ENCODE results near the gene FAM234B. TPM values are rescaled to one million over a fixed set of nuclear protein-coding genes. Genes with fewer than 3 reads are reported as not detected.

Gene FAM234B
- total RNA-seq, 1 experiment from 2014 or later = 11.4 TPM

GRCh38 chr12:13066014-13066413 is 21.8 kb downstream of the FAM234B start:
- TF ChIP-seq CTCF (IDR thresholded peaks at IDR 0.05; ENCODE audit: insufficient read depth in 1 of 2, low read depth in 1 of 2, low read length in 1 of 2, severe bottlenecking in 1 of 2, unreplicated experiment in 1 of 2) = no peak
- Histone ChIP-seq H3K27me3 (replicated peaks; ENCODE audit: control insufficient read depth, insufficient read depth, low read length) (no peaks in the 10 kb centered on the region), H3K4me1 (peaks cover 10% of the 10 kb centered on the region), H3K36me3 (ENCODE audit: control insufficient read depth, insufficient read depth, low read length) (no peaks in the 10 kb centered on the region), H3K9me3 (no peaks in the 10 kb centered on the region), H3K4me3 (ENCODE audit: low read depth, low read length) (no peak overlapping the region)
- no peak overlapping the region for H3K27ac Mint-ChIP-seq (ENCODE audit: unreplicated experiment)
- no peaks in the 10 kb centered on the region for H3K4me1 Mint-ChIP-seq (ENCODE audit: low read depth, unreplicated experiment)
- ChIA-PET POLR2A (no interaction called here), CTCF (interaction anchor here (1.7 kb wide), 1 partner anchor 13 kb away, joined by 3 read pairs; no protein-coding TSS in a partner anchor)
- no peaks in the 10 kb centered on the region for H3K27me3 Mint-ChIP-seq (ENCODE audit: insufficient read depth, unreplicated experiment)
- no TSS peak for BruUV-seq (replicated peaks)
- no peaks in the 10 kb centered on the region for H3K36me3 Mint-ChIP-seq (ENCODE audit: insufficient read depth, unreplicated experiment)
- intact Hi-C loops (cut with micrococcal nuclease; ENCODE audit: unreplicated experiment) = no loop called here
- H3K9me3 Mint-ChIP-seq (ENCODE audit: unreplicated experiment) = no peaks in the 10 kb centered on the region
- H3K4me3 Mint-ChIP-seq (ENCODE audit: unreplicated experiment) = no peak overlapping the region
- no peak for DNase-seq

- no peaks in the 10 kb centered on the region for H3K9me3 ChIP-seq
- no TSS peak for BruUV-seq (replicated peaks)
- no peak for DNase-seq
- no peaks in the 10 kb centered on the region for H3K36me3 ChIP-seq (ENCODE audit: control insufficient read depth, insufficient read depth, low read length)
- intact Hi-C loops (cut with micrococcal nuclease; ENCODE audit: unreplicated experiment) = no loop called here
- Mint-ChIP-seq H3K27ac (ENCODE audit: unreplicated experiment) (no peak overlapping the region), H3K4me1 (ENCODE audit: low read depth, unreplicated experiment) (peaks cover 2% of the 10 kb centered on the region), H3K27me3 (ENCODE audit: insufficient read depth, unreplicated experiment) (no peaks in the 10 kb centered on the region), H3K4me3 (ENCODE audit: unreplicated experiment) (no peak overlapping the region), H3K36me3 (ENCODE audit: insufficient read depth, unreplicated experiment) (peaks cover 1% of the 10 kb centered on the region), H3K9me3 (ENCODE audit: unreplicated experiment) (no peaks in the 10 kb centered on the region)
- H3K4me3 ChIP-seq (ENCODE audit: low read depth, low read length) = no peak overlapping the region
- ChIA-PET CTCF (interaction anchor here (1.7 kb wide), 1 partner anchor 13 kb away, joined by 3 read pairs; no protein-coding TSS in a partner anchor), POLR2A (no interaction called here)
- TF ChIP-seq CTCF (IDR thresholded peaks at IDR 0.05; ENCODE audit: insufficient read depth in 1 of 2, low read depth in 1 of 2, low read length in 1 of 2, severe bottlenecking in 1 of 2, unreplicated experiment in 1 of 2) = no peak
- peaks cover 6% of the 10 kb centered on the region for H3K4me1 ChIP-seq
- no peaks in the 10 kb centered on the region for H3K27me3 ChIP-seq (replicated peaks; ENCODE audit: control insufficient read depth, insufficient read depth, low read length)
Measured at GRCh38 chr12:13066459-13066858, 22.3 kb downstream of the FAM234B start.

GRCh38 chr12:13067322-13067721 is 23.1 kb downstream of the FAM234B start:
- H3K27ac Mint-ChIP-seq (ENCODE audit: unreplicated experiment) = no peak overlapping the region
- H3K4me1 ChIP-seq = no peaks in the 10 kb centered on the region
- no peak for TF ChIP-seq CTCF (IDR thresholded peaks at IDR 0.05; ENCODE audit: insufficient read depth in 1 of 2, low read depth in 1 of 2, low read length in 1 of 2, severe bottlenecking in 1 of 2, unreplicated experiment in 1 of 2)
- H3K27me3 ChIP-seq (replicated peaks; ENCODE audit: control insufficient read depth, insufficient read depth, low read length) = no peaks in the 10 kb centered on the region
- intact Hi-C loops (cut with micrococcal nuclease; ENCODE audit: unreplicated experiment) = no loop called here
- no peaks in the 10 kb centered on the region for H3K9me3 Mint-ChIP-seq (ENCODE audit: unreplicated experiment)
- ChIA-PET POLR2A (no interaction called here), CTCF (interaction anchor here (1.7 kb wide), 1 partner anchor 12 kb away, joined by 3 read pairs; no protein-coding TSS in a partner anchor)
- no peaks in the 10 kb centered on the region for H3K36me3 ChIP-seq (ENCODE audit: control insufficient read depth, insufficient read depth, low read length)
- BruUV-seq (replicated peaks) = no TSS peak
- no peaks in the 10 kb centered on the region for H3K27me3 Mint-ChIP-seq (ENCODE audit: insufficient read depth, unreplicated experiment)
- H3K4me3 ChIP-seq (ENCODE audit: low read depth, low read length) = no peak overlapping the region
- H3K4me1 Mint-ChIP-seq (ENCODE audit: low read depth, unreplicated experiment) = peaks cover 6% of the 10 kb centered on the region
- no peak overlapping the region for H3K4me3 Mint-ChIP-seq (ENCODE audit: unreplicated experiment)
- H3K36me3 Mint-ChIP-seq (ENCODE audit: insufficient read depth, unreplicated experiment) = peaks cover 5% of the 10 kb centered on the region
- DNase-seq = no peak
- H3K9me3 ChIP-seq = no peaks in the 10 kb centered on the region

Measured in Caco-2 (cell line).